ENCODE measurements around the gene TMEM200C.
"Not testable (repeated sequence)": the region's sequence is repeated elsewhere in the genome, so short reads cannot be mapped to it uniquely, and the experiment has no call there.

Gene TMEM200C

GRCh38 chr18:5891184-5891853, 4.0 kb downstream of the TMEM200C start:
- DNase-seq: no peak

GRCh38 chr18:5890331-5891183, 4.8 kb downstream of the TMEM200C start:
- DNase-seq: peak in 1 of 4 experiments; percentile 27

GRCh38 chr18:5885361-5885760, 10.0 kb downstream of the TMEM200C start:
- no peak for DNase-seq

GRCh38 chr18:5884375-5884774, 10.9 kb downstream of the TMEM200C start:
- no peak for DNase-seq

GRCh38 chr18:5879479-5879882, 15.8 kb downstream of the TMEM200C start:
- no peak for DNase-seq

- no peak for DNase-seq
Observed at GRCh38 chr18:5876891-5877290, 18.4 kb downstream of the TMEM200C start.

GRCh38 chr18:5874336-5874735, 21.0 kb downstream of the TMEM200C start:
- no peak for DNase-seq

GRCh38 chr18:5872886-5873285, 22.4 kb downstream of the TMEM200C start:
- DNase-seq: no peak

GRCh38 chr18:5871426-5871825, 23.9 kb downstream of the TMEM200C start:
- no peak for DNase-seq

- DNase-seq: no peak
Observed at GRCh38 chr18:5868218-5868854, 27.0 kb downstream of the TMEM200C start.

- DNase-seq: no peak
Observed at GRCh38 chr18:5865521-5865920, 29.8 kb downstream of the TMEM200C start.

- not testable (repeated sequence) for DNase-seq
Observed at GRCh38 chr18:5862127-5862526, 33.2 kb downstream of the TMEM200C start.

- DNase-seq: no peak
Observed at GRCh38 chr18:5857180-5857579, 38.1 kb downstream of the TMEM200C start.

GRCh38 chr18:5853253-5853652, 42.1 kb downstream of the TMEM200C start:
- no peak for DNase-seq

- DNase-seq: no peak
Observed at GRCh38 chr18:5851998-5852397, 43.3 kb downstream of the TMEM200C start.

- no peak for DNase-seq
Observed at GRCh38 chr18:5842653-5843052, 52.7 kb downstream of the TMEM200C start.

- no peak for DNase-seq
Observed at GRCh38 chr18:5841518-5841917, 53.8 kb downstream of the TMEM200C start.

- DNase-seq: no peak
Observed at GRCh38 chr18:5840547-5840946, 54.8 kb downstream of the TMEM200C start.

- DNase-seq: no peak
Observed at GRCh38 chr18:5840025-5840424, 55.3 kb downstream of the TMEM200C start.

- no peak for DNase-seq
Observed at GRCh38 chr18:5839102-5839501, 56.2 kb downstream of the TMEM200C start.

Measured in activated naive CD4-positive, alpha-beta T cell (primary cell).